Sigmoid colon (tissue), 7 donors: ENCODE results near the gene DOCK1. TPM values are rescaled to one million over a fixed set of nuclear protein-coding genes. Genes with fewer than 3 reads are reported as not detected.

ENCODE experiments used
- DNase-seq: peaks from one replicate; pipeline ENCODE4 v3.0.0-alpha.2; 2019
- H3K27ac ChIP-seq, 4 donors: fragments of 200-600 bp; sonication (generic); one replicate each; pipeline ENCODE4 v1.5.1; 2016 to 2019; ENCODE audit warnings: mild to moderate bottlenecking in 1 of 4
- H3K27me3 ChIP-seq, 3 donors: fragments of 200-600 bp; sonication (generic); one replicate each; pipeline ENCODE4 v1.5.1; 2019; ENCODE audit warnings: mild to moderate bottlenecking in 1 of 3
- H3K36me3 ChIP-seq, 4 donors: fragments of 200-600 bp; sonication (generic); one replicate each; pipeline ENCODE4 v1.5.1; 2016 to 2019
- H3K4me1 ChIP-seq, 4 donors: fragments of 200-600 bp; sonication (generic); one replicate each; pipeline ENCODE4 v1.5.1; 2017 to 2019
- H3K4me3 ChIP-seq, 4 donors: fragments of 200-600 bp; sonication (generic); one replicate each; pipeline ENCODE4 v1.5.1; 2017 to 2019; ENCODE audit warnings: mild to moderate bottlenecking in 2 of 4, moderate library complexity in 1 of 4
- H3K9me3 ChIP-seq, 4 donors: fragments of 200-600 bp in 3 of 4; sonication (generic) in 3 of 4; one replicate each; pipeline versions ENCODE4 v1.5.1 to v1.6.1; 2013 to 2019
- EP300 ChIP-seq, 4 donors: sonication (generic); formaldehyde crosslinking; IDR thresholded peaks; one replicate each; pipeline ENCODE4 v1.6.1; 2017; ENCODE audit warnings: antibody characterized with exemption in 4 of 4
- POLR2A ChIP-seq, 2 donors: fragments of 450-650 bp; IDR thresholded peaks; one replicate each; pipeline ENCODE4 v1.6.1; 2016; ENCODE audit warnings: antibody characterized with exemption in 2 of 2, mild to moderate bottlenecking in 2 of 2, moderate library complexity in 2 of 2
- POLR2AphosphoS5 ChIP-seq, 4 donors: sonication (generic); formaldehyde crosslinking; IDR thresholded peaks; one replicate each; pipeline ENCODE4 v1.6.1; 2017; ENCODE audit warnings: antibody characterized with exemption in 4 of 4
- WGBS, 2 donors: extraction: QIAGEN DNeasy Blood & Tissue Kit; methylation state at CpG; one replicate each; pipeline ENCODE4 v1.1.7; 2013; 5-methylcytosine and 5-hydroxymethylcytosine counted together
- intact Hi-C: fragments of 100-400 bp; cut with DNase I; formaldehyde crosslinking; loops from one replicate; pipeline ENCODE4 v1.15.1; 2023
- polyA plus RNA-seq, 3 donors: library from polyadenylated mRNA; stranded (reverse); fragments of 200-250 nt; gene quantifications; one replicate each; pipeline ENCODE4 v1.2.3, GENCODE V29; 2013
- total RNA-seq, 4 donors: library from RNA; depleted of rRNA; stranded (reverse); fragments of >200 nt; gene quantifications; one replicate each; pipeline ENCODE4 v1.1.0, GENCODE V29; 2016
- TF ChIP-seq, protein P1 (sequence below), 4 experiments: fragments of 450-650 bp in 3 of 4; fragments of 200-600 bp in 1 of 4; IDR thresholded peaks; one replicate each; pipeline ENCODE4 v1.5.1; 2016 to 2019; ENCODE audit warnings: antibody characterized with exemption in 4 of 4, mild to moderate bottlenecking in 3 of 4, moderate library complexity in 2 of 4
- donor health status: healthy with polysubstance abuse.
- donor health status: Bipolar disorder and iron deficiency.
- donor health status: healthy.

The DOCK1 gene
- total and polyA plus RNA-seq, 7 donors = 15.0 to 53.7 (median 40.2) TPM

GRCh38 chr10:126944191-126944590 is 39.0 kb downstream of the DOCK1 start:
- Histone ChIP-seq H3K4me3 (no peak overlapping the region), H3K36me3 (no peaks in the 10 kb centered on the region), H3K27me3 (no peaks in the 10 kb centered on the region), H3K4me1 (peaks cover 0 to 9% (median 6%) of the 10 kb centered on the region in 4 donors), H3K27ac (no peak overlapping the region), H3K9me3 (no peaks in the 10 kb centered on the region)
- intact Hi-C loops = no loop called here
- DNase-seq = no peak
- WGBS, 2 donors = 91 to 92% methylated on average over 11 of the region's 11 CpGs
- no peak for TF ChIP-seq POLR2AphosphoS5 (IDR thresholded peaks at IDR 0.05)
- TF ChIP-seq EP300 (IDR thresholded peaks at IDR 0.05) = no peak
- TF ChIP-seq POLR2A (IDR thresholded peaks at IDR 0.05) = no peak
- TF ChIP-seq, protein P1, sequence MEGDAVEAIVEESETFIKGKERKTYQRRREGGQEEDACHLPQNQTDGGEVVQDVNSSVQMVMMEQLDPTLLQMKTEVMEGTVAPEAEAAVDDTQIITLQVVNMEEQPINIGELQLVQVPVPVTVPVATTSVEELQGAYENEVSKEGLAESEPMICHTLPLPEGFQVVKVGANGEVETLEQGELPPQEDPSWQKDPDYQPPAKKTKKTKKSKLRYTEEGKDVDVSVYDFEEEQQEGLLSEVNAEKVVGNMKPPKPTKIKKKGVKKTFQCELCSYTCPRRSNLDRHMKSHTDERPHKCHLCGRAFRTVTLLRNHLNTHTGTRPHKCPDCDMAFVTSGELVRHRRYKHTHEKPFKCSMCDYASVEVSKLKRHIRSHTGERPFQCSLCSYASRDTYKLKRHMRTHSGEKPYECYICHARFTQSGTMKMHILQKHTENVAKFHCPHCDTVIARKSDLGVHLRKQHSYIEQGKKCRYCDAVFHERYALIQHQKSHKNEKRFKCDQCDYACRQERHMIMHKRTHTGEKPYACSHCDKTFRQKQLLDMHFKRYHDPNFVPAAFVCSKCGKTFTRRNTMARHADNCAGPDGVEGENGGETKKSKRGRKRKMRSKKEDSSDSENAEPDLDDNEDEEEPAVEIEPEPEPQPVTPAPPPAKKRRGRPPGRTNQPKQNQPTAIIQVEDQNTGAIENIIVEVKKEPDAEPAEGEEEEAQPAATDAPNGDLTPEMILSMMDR (IDR thresholded peaks at IDR 0.05) = no peak

GRCh38 chr10:126945351-126946030 is 40.3 kb downstream of the DOCK1 start:
- WGBS, 2 donors = 87 to 92% methylated on average over 15 of the region's 15 CpGs
- Histone ChIP-seq H3K27ac (no peak overlapping the region), H3K9me3 (no peaks in the 10 kb centered on the region), H3K4me3 (no peak overlapping the region), H3K36me3 (no peaks in the 10 kb centered on the region), H3K27me3 (no peaks in the 10 kb centered on the region), H3K4me1 (peaks cover 0 to 15% (median 12%) of the 10 kb centered on the region in 4 donors)
- intact Hi-C loops = no loop called here
- DNase-seq = no peak
- no peak for TF ChIP-seq EP300 (IDR thresholded peaks at IDR 0.05)
- no peak for TF ChIP-seq POLR2AphosphoS5 (IDR thresholded peaks at IDR 0.05)
- TF ChIP-seq, protein P1 (IDR thresholded peaks at IDR 0.05) = no peak
- TF ChIP-seq POLR2A (IDR thresholded peaks at IDR 0.05) = no peak

GRCh38 chr10:126946746-126947145 is 41.5 kb downstream of the DOCK1 start:
- no peak for DNase-seq
- Histone ChIP-seq H3K36me3 (no peaks in the 10 kb centered on the region), H3K4me3 (no peak overlapping the region), H3K27me3 (no peaks in the 10 kb centered on the region), H3K9me3 (no peaks in the 10 kb centered on the region), H3K4me1 (peaks cover 0 to 15% (median 12%) of the 10 kb centered on the region in 4 donors), H3K27ac (no peak overlapping the region)
- WGBS, 2 donors = 96 to 98% methylated on average over 6 of the region's 6 CpGs
- intact Hi-C loops = no loop called here
- TF ChIP-seq POLR2A (IDR thresholded peaks at IDR 0.05) (no peak), EP300 (IDR thresholded peaks at IDR 0.05) (no peak), POLR2AphosphoS5 (IDR thresholded peaks at IDR 0.05) (no peak)
- TF ChIP-seq, protein P1 (IDR thresholded peaks at IDR 0.05) = no peak

GRCh38 chr10:126948355-126949160 is 43.3 kb downstream of the DOCK1 start:
- H3K4me1 ChIP-seq = peaks cover 0 to 15% (median 12%) of the 10 kb centered on the region in 4 donors
- intact Hi-C loops = no loop called here
- WGBS, 2 donors = 94 to 95% methylated on average over 13 of the region's 13 CpGs

GRCh38 chr10:126949161-126949503 is 43.9 kb downstream of the DOCK1 start:
- Histone ChIP-seq H3K27ac (no peak overlapping the region), H3K27me3 (no peaks in the 10 kb centered on the region), H3K4me1 (peaks cover 0 to 15% (median 12%) of the 10 kb centered on the region in 4 donors), H3K36me3 (no peaks in the 10 kb centered on the region), H3K9me3 (peaks cover 0 to 2% (median 0%) of the 10 kb centered on the region in 4 donors), H3K4me3 (no peak overlapping the region)
- no peak for DNase-seq
- intact Hi-C loops = no loop called here
- TF ChIP-seq POLR2A (IDR thresholded peaks at IDR 0.05) = no peak
- no peak for TF ChIP-seq POLR2AphosphoS5 (IDR thresholded peaks at IDR 0.05)
- TF ChIP-seq EP300 (IDR thresholded peaks at IDR 0.05) = no peak
- TF ChIP-seq, protein P1 (IDR thresholded peaks at IDR 0.05) = no peak
- WGBS, 2 donors = 82 to 87% methylated on average over 4 of the region's 4 CpGs

More at GRCh38 chr10:126948355-126949160, 43.3 kb downstream of the DOCK1 start:
- no peaks in the 10 kb centered on the region for H3K27me3 ChIP-seq
- no peak overlapping the region for H3K4me3 ChIP-seq
- no peak overlapping the region for H3K27ac ChIP-seq
- no peaks in the 10 kb centered on the region for H3K36me3 ChIP-seq
- DNase-seq = no peak
- TF ChIP-seq POLR2A (IDR thresholded peaks at IDR 0.05) = no peak
- H3K9me3 ChIP-seq = peaks cover 0 to 2% (median 0%) of the 10 kb centered on the region in 4 donors
